ENCODE results near the gene TNFAIP8L1. TPM values are rescaled to one million over a fixed set of nuclear protein-coding genes. Genes with fewer than 3 reads are reported as not detected.

Gene TNFAIP8L1
- total RNA-seq, 1 experiment from 2014 or later, result 17.8 TPM

- DNase-seq, result no peak
- no peaks in the 10 kb centered on the region for H3K27me3 ChIP-seq (ENCODE audit: insufficient read depth, low read depth)
- H4K20me1 ChIP-seq (ENCODE audit: insufficient read depth), result no peaks in the 10 kb centered on the region
- no peaks in the 10 kb centered on the region for H3K36me3 ChIP-seq (ENCODE audit: low read depth)
- H3K9me3 ChIP-seq (ENCODE audit: insufficient read depth, low read depth), result no peaks in the 10 kb centered on the region
- H2AFZ ChIP-seq, result no peak overlapping the region
- H3K9me2 ChIP-seq (ENCODE audit: insufficient read depth), result no peaks in the 10 kb centered on the region
- no peaks in the 10 kb centered on the region for H3K4me1 ChIP-seq (replicated peaks; ENCODE audit: insufficient read depth)
- H3K4me3 ChIP-seq, result no peak overlapping the region
- ChIA-PET POLR2A (ENCODE audit: unreplicated experiment) (no interaction called here), CTCF (no interaction called here)
- H3K27ac ChIP-seq, result no peak overlapping the region
- no TSS peak for BruUV-seq (replicated peaks)
- no peak overlapping the region for H3K4me2 ChIP-seq
- H3F3A ChIP-seq (ENCODE audit: insufficient read depth, low read depth), result no peaks in the 10 kb centered on the region
- no peaks in the 10 kb centered on the region for H3K79me2 ChIP-seq (ENCODE audit: low read depth)
- no peak for TF ChIP-seq EZH2 (IDR thresholded peaks at IDR 0.05; ENCODE audit: low read depth)
- no peak for TF ChIP-seq CTCF (conservative IDR thresholded peaks at IDR 0.05)
- intact Hi-C loops (cut with micrococcal nuclease; ENCODE audit: unreplicated experiment), result no loop called here
Observed at GRCh38 chr19:4703671-4704316, 64.5 kb downstream of the TNFAIP8L1 start.

GRCh38 chr19:4704317-4704673 is 65.0 kb downstream of the TNFAIP8L1 start:
- DNase-seq, result no peak
- Histone ChIP-seq H3K79me2 (ENCODE audit: low read depth) (no peaks in the 10 kb centered on the region), H3K36me3 (ENCODE audit: low read depth) (no peaks in the 10 kb centered on the region), H3K9me2 (ENCODE audit: insufficient read depth) (no peaks in the 10 kb centered on the region), H3K4me3 (no peak overlapping the region), H3K4me2 (no peak overlapping the region), H3F3A (ENCODE audit: insufficient read depth, low read depth) (no peaks in the 10 kb centered on the region), H3K27ac (no peak overlapping the region), H3K27me3 (ENCODE audit: insufficient read depth, low read depth) (no peaks in the 10 kb centered on the region), H3K4me1 (replicated peaks; ENCODE audit: insufficient read depth) (no peaks in the 10 kb centered on the region), H3K9me3 (ENCODE audit: insufficient read depth, low read depth) (no peaks in the 10 kb centered on the region), H2AFZ (no peak overlapping the region), H4K20me1 (ENCODE audit: insufficient read depth) (no peaks in the 10 kb centered on the region)
- TF ChIP-seq CTCF (conservative IDR thresholded peaks at IDR 0.05), result no peak
- no peak for TF ChIP-seq EZH2 (IDR thresholded peaks at IDR 0.05; ENCODE audit: low read depth)
- BruUV-seq (replicated peaks), result no TSS peak
- intact Hi-C loops (cut with micrococcal nuclease; ENCODE audit: unreplicated experiment), result no loop called here
- POLR2A ChIA-PET (ENCODE audit: unreplicated experiment), result no interaction called here
- CTCF ChIA-PET, result no interaction called here

Other genes with a start within 250 kb of the TNFAIP8L1 start
- 45.8 and 49.2 TPM in 2 replicates for gene SH3GL1, start 239.0 kb upstream of the TNFAIP8L1 start, total RNA-seq (2021)
- gene CHAF1A, start 236.9 kb upstream of the TNFAIP8L1 start, total RNA-seq (2021), result 24.3 and 30.0 TPM in 2 replicates
- gene UBXN6, start 181.7 kb upstream of the TNFAIP8L1 start, total RNA-seq (2021), result 79.4 and 94.7 TPM in 2 replicates
- 50.8 and 60.2 TPM in 2 replicates for gene HDGFL2, start 167.2 kb upstream of the TNFAIP8L1 start, total RNA-seq (2021)
- gene PLIN4, start 121.0 kb upstream of the TNFAIP8L1 start, total RNA-seq (2021), result 1.6 and 1.8 TPM in 2 replicates
- gene PLIN5, start 104.3 kb upstream of the TNFAIP8L1 start, total RNA-seq (2021), result 4.3 and 4.4 TPM in 2 replicates
- 22.0 and 25.6 TPM in 2 replicates for gene LRG1, start 99.5 kb upstream of the TNFAIP8L1 start, total RNA-seq (2021)
- 3.3 and 5.0 TPM in 2 replicates for gene SEMA6B, start 79.8 kb upstream of the TNFAIP8L1 start, total RNA-seq (2021)
- 60.1 and 76.3 TPM in 2 replicates for gene MYDGF, start 30.8 kb downstream of the TNFAIP8L1 start, total RNA-seq (2021)
- 83.3 and 85.3 TPM in 2 replicates for gene DPP9, start 84.3 kb downstream of the TNFAIP8L1 start, total RNA-seq (2021)
- gene FEM1A, start 152.2 kb downstream of the TNFAIP8L1 start, total RNA-seq (2021), result 6.5 and 7.0 TPM in 2 replicates
- gene TICAM1, start 192.2 kb downstream of the TNFAIP8L1 start, total RNA-seq (2021), result 9.9 and 12.7 TPM in 2 replicates
- 95.9 and 104 TPM in 2 replicates for gene PLIN3, start 228.2 kb downstream of the TNFAIP8L1 start, total RNA-seq (2021)